ENCODE measurements around the gene ANKRD39.

DNA sequence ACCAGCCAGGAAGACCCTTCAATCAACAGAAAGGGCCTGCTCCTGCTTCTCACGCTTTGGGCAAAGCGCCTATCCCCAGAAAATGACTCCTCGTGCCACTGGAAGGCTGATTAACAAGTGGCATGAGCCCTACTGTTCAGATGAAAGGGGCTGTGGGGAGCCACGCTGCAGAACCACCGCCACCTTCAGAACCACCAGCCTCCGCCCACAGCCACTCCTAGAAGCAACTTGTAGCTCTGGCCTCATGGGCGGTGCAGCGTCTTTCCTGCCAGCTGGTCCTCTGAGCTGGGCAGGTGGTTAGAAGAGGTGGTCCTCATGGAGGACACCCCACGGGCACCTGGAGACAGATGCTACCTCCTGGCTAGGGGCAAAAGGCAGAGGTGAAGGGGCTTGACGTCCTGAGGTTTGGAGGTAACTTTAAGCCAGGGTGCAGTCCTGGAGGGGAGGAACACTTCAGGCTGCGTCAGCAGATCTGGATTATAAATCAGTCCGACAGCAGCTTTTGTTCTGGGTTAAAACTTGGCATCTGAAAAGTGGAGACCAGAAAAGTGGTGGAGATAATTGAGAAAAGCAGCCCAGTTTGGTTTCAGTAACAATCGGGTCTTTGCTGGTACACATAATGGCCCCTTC is 12.9 kb upstream of the ANKRD39 start:
- TF ChIP-seq, protein P1, sequence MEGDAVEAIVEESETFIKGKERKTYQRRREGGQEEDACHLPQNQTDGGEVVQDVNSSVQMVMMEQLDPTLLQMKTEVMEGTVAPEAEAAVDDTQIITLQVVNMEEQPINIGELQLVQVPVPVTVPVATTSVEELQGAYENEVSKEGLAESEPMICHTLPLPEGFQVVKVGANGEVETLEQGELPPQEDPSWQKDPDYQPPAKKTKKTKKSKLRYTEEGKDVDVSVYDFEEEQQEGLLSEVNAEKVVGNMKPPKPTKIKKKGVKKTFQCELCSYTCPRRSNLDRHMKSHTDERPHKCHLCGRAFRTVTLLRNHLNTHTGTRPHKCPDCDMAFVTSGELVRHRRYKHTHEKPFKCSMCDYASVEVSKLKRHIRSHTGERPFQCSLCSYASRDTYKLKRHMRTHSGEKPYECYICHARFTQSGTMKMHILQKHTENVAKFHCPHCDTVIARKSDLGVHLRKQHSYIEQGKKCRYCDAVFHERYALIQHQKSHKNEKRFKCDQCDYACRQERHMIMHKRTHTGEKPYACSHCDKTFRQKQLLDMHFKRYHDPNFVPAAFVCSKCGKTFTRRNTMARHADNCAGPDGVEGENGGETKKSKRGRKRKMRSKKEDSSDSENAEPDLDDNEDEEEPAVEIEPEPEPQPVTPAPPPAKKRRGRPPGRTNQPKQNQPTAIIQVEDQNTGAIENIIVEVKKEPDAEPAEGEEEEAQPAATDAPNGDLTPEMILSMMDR (IDR thresholded peaks at IDR 0.05), result no peak
- TF ChIP-seq POLR2AphosphoS5 (IDR thresholded peaks at IDR 0.05; ENCODE audit: low read depth, low read length) (no peak), TCF7L2 (IDR thresholded peaks at IDR 0.05; ENCODE audit: low read depth, low read length) (no peak), SIN3A (IDR thresholded peaks at IDR 0.05; ENCODE audit: borderline replicate concordance, insufficient read depth, low read depth, low read length) (no peak)
- TF ChIP-seq, protein P2, sequence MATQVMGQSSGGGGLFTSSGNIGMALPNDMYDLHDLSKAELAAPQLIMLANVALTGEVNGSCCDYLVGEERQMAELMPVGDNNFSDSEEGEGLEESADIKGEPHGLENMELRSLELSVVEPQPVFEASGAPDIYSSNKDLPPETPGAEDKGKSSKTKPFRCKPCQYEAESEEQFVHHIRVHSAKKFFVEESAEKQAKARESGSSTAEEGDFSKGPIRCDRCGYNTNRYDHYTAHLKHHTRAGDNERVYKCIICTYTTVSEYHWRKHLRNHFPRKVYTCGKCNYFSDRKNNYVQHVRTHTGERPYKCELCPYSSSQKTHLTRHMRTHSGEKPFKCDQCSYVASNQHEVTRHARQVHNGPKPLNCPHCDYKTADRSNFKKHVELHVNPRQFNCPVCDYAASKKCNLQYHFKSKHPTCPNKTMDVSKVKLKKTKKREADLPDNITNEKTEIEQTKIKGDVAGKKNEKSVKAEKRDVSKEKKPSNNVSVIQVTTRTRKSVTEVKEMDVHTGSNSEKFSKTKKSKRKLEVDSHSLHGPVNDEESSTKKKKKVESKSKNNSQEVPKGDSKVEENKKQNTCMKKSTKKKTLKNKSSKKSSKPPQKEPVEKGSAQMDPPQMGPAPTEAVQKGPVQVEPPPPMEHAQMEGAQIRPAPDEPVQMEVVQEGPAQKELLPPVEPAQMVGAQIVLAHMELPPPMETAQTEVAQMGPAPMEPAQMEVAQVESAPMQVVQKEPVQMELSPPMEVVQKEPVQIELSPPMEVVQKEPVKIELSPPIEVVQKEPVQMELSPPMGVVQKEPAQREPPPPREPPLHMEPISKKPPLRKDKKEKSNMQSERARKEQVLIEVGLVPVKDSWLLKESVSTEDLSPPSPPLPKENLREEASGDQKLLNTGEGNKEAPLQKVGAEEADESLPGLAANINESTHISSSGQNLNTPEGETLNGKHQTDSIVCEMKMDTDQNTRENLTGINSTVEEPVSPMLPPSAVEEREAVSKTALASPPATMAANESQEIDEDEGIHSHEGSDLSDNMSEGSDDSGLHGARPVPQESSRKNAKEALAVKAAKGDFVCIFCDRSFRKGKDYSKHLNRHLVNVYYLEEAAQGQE (IDR thresholded peaks at IDR 0.05; ENCODE audit: insufficient read depth in 1 of 2, low read depth in 2 of 2, low read length in 1 of 2), result no peak
